ENCODE data around the gene CRYGS.
"Not testable (repeated sequence)": the region's sequence is repeated elsewhere in the genome, so short reads cannot be mapped to it uniquely, and the experiment has no call there.

CRYGS gene

DNA sequence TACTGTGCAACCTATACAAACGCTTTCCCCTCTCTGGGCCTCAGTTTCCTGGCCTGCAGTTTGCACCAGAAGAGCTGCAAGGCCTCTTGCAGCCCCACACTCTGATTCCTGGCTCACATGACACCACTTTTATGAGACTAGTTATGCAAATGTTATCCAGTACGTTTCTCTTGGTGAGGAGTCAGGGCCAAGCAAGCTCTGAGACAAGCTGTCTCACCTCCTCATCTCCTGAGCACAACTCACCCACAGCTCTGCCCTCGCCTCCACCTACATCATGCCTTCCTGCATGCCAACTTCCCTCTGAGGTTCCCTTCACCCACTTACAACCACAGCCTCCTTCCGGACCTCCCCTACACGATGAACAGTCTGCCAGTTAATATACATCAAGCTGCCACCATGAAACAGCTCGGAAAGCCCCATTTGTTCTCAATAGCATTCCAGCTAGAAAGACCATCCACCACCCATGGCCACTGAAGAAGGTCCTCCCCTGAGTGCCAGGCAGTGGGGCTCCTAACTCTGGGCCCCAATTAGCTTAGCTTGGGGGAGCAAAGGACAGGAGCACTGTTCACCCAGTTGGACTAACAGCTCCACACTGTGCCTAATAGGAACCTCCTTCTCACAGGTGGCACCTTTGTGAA is 25.0 kb downstream of the CRYGS start:
- peak; percentile 75 for DNase-seq (ENCODE audit: low read depth)

GRCh38 chr3:186517218-186517617 is 27.0 kb downstream of the CRYGS start:
- DNase-seq (ENCODE audit: low read depth), result no peak

DNA sequence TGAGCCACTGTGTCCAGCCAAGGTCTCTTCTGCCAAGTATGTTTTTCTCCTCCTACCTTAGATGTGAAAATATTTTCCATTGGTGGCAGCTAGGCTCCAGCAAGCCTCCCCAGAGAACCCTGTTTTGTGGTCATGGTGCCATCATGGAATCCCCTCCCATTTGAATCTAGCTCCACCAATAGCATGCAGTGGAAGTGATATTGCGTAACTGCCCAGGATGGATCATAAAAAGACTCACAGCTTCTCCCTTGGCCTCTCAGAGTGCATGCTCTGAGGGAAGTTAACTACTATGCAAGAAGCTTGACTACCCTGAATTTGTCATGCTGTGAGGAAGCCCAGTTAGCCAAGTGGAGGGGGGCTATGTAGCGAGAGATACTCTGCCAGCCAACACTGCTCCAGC is 27.5 kb downstream of the CRYGS start:
- DNase-seq (ENCODE audit: low read depth), result no peak

GRCh38 chr3:186515125-186515524 is 29.1 kb downstream of the CRYGS start:
- DNase-seq (ENCODE audit: low read depth), result peak; percentile 13

DNA sequence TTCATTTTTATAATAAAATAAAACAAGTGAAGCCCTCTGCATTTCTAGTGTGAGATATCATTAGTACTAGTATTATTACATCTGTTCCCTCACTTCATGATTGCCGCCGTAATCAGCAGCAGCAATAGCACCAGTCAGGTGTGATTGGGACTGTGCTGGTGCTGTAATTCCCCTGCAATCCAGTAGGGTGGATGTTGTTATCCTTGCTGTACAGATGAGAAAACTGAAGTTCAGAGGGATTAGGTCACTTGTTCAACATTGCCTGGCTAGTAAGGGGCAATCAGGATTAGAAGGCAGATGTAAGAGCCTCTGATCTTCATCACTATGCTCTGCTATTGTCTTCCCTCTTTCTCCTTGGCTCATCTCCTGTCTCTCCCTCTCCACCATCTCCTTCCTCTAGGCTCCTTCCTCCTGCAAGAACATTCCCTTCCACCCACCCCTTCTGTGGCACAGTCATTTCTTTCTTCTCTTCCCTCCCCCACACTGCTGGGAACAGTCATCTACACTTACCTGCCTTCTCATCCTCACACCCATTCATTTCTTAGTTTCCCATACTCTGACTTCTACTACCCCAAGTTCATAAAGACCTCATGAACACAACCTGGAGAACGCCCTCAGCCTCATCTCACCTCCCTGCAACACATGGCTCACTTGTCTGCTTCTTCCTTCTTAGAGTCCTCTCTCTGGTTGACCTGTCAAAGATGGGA is 29.7 kb downstream of the CRYGS start:
- no peak for DNase-seq (ENCODE audit: low read depth)

DNA sequence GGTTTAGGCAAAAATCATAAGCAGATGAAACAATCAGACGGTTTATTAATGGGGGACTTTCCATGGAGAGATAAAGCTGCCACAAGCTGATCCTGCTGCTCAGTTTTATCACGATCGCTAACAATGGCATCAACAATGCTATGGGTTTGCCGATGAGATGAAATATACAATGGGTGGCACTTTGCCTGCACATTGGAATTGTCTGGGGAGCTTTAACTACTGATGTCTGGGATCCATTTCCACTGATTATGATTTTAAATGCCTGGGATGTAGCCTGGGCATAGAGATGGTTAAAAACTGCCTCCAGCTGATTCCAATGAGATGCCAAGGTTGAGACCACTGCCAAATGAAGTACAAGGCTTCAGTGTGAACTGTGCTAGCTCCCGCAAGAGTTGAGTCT is 30.8 kb downstream of the CRYGS start:
- DNase-seq (ENCODE audit: low read depth), result no peak

DNA sequence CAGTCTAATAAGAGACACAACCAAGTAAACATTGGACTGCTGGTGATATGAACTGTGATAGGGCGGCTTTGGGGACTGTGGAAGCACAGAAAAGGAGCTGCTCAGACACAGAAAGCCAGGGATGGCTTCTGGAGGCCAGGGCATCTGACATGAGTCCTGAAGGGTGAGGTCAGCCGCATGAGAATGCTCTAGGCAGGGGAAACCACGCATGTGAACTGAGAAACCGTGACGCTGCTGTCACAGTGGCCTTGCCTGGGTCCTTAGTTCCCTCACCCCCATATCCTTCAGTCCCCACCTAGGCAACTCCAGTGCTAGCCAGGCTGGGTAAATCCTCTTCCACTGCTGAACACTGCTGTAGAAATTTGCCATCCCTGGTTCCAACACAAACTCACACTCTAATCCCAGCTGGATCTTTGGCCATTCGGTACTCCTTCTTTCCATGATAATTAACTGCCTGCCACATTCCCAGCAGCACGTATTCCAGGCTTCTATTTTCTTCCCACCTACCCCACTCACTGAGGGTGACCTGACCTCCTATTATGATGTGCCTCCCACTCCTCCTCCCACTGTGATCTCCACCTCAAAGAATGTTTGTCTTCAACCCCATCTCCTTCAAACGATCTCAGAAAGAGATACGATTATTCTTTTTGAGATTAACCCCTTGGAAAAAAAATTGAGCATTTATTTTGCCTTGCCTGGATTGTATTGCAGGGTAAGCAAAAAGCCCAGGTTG is 31.4 kb downstream of the CRYGS start:
- no peak for DNase-seq (ENCODE audit: low read depth)

DNA sequence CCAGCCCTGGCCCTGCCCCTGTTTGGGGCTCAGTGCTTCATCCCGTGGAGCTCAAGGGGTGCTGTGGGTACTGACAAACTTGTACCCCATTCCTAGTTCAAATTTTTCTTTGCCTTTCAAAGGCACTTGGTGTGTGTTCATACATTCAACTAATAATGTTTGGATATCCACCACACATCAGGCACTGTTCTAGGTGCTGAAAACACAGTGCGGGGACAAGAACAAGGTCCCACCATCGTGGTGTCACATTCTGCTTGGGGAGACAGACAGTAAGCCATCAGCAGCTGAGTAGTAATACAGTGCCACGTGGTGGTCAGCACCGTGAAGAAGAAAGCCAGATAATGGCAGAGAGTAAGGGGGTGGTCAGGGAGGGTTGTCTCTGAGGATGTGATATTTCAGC is 32.5 kb downstream of the CRYGS start:
- DNase-seq (ENCODE audit: low read depth), result no peak

DNA sequence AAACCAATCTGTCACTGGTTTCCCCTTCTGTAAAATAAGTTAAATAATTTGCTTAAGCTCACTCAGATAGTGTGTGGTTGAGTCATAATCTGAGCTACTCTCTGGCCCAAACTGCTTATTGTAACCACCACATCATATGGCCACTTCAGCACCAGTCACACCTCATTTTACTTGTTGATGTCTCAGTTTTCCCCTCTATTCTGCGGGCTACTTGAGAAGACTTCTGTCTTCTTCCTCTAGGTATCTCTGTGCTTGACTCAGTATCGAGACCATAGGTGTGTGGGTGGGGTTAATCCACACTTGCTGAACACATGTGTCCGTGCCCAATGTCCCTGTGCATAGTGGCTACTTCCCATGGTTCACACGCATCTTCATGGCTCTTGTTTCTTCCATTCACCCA is 32.9 kb downstream of the CRYGS start:
- DNase-seq (ENCODE audit: low read depth), result no peak

DNA sequence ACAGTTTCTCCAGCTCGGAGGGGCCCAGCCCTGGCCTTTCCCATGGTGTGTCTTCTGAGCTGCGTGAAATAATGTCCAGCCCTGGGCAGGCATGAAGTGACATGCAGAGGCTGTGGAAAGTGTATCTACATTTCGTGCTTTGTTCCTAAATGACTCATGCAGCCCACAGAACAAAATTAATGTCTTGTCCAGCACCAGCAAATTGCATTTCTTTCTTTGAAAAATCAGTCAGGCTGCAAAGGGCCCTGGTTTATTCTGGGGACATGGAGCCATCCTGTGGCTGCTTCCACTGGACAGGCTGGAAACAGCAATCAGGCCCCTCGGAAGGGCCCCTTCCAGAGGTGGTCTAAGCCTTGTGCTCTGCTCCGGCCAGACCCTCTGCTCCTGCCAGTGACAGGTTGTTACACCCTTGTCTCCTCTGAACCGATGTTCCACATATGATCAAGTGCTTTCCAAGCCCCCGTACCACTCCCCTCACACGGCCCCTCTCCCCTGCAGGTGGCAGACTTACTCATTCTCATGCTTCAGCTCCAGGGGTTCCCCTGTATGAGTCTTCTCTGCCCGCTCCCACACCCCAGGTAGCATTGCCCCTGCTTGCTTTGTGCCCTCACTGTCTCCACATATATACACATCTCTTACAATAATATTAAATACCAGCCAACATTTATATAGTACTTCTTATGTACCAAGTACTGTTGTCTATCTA is 33.7 kb downstream of the CRYGS start:
- DNase-seq (ENCODE audit: low read depth), result no peak

DNA sequence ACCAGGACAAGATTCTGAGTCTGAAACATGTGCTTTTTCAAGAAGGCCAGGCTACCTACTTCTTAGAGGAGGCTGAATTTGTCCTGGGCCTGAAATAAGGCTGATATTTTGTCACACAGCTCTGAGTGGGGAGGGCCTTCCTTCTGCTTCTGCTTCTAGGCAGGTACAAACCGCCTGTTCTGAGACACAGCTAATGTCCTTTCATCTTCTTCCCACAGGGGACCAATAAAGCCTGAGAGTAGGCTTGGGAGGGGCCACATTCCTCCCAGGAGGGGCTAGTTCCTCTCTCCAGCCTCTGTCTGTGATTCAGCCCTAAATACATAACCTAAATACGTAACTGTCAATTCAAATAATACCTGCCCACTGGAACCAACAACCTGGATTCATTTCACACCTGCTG is 34.8 kb downstream of the CRYGS start:
- DNase-seq (ENCODE audit: low read depth), result no peak

DNA sequence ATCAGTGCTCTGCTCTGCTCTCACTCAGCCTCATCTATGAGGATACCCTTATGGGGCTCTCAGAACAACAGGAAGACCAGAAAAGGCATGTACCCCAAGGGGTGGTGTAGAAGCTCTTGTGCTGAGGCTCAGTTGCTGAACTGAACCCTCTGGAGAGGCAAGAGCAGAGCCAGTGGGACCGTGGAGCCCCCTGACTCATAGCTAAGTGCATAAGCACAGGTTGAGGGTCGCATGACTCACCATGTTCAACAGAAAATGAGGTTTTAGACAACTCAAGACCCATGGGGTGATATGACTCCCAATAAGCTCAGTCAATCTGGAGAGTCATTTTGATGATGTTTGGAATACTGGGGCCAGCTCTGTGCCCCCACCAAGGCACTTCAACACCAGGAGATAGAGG is 37.3 kb downstream of the CRYGS start:
- no peak for DNase-seq (ENCODE audit: low read depth)

- DNase-seq (ENCODE audit: low read depth), result no peak
Observed at GRCh38 chr3:186506191-186506739, 37.9 kb downstream of the CRYGS start.

- no peak for DNase-seq (ENCODE audit: low read depth)
Observed at GRCh38 chr3:186502966-186503712, 41.0 kb downstream of the CRYGS start.

GRCh38 chr3:186502138-186502948 is 41.8 kb downstream of the CRYGS start:
- no peak for DNase-seq (ENCODE audit: low read depth)

DNA sequence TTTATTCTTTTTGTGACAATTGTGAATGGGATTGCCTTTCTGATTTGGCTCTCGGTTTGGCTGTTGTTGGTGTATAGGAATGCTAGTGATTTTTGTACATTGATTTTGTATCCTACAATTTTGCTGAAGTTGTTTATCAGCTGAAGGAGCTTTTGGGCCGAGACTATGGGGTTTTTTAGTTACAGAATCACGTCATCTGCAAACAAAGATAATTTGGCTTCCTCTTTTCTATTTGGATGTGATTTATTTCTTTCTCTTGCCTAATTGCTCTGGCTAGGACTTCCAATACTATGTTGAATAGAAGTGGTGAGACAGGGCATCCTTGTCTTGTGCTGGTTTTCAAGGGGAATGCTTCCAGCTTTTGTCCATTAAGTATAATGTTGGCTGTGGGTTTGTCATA is 44.2 kb downstream of the CRYGS start:
- DNase-seq (ENCODE audit: low read depth), result not testable (repeated sequence)

- not testable (repeated sequence) for DNase-seq (ENCODE audit: low read depth)
Observed at GRCh38 chr3:186498022-186498421, 46.2 kb downstream of the CRYGS start.

DNA sequence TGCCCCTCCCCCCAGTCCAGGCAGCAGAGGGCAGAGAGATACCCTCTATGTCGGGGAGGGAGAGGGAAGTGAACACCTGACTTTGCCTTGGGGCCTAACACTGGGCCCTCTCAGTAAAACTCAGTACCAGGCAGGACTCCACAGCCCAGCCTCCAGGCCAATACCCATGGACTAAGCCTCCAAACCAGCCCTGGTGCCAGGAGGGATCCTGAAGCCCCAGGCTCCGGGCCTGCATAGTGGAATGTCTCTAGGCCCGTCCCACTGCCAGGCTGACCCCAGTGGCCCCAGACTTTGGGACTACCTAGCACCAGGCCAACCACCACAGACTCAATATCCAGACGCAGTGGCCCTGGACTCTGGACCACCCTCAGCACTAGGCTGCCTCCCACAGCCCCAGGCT is 46.6 kb downstream of the CRYGS start:
- DNase-seq (ENCODE audit: low read depth), result no peak

GRCh38 chr3:186496635-186497034 is 47.5 kb downstream of the CRYGS start:
- no peak for DNase-seq (ENCODE audit: low read depth)

- no peak for DNase-seq (ENCODE audit: low read depth)
Observed at GRCh38 chr3:186496016-186496415, 48.2 kb downstream of the CRYGS start.
